GM18502 (cell line): Measurements from ENCODE around the gene IDE.
"Not testable (repeated sequence)": the region's sequence is repeated elsewhere in the genome, so short reads cannot be mapped to it uniquely, and the experiment has no call there.

ENCODE experiments used
- ATAC-seq: cut with Tn5 transposase; IDR thresholded peaks from one replicate; pipeline ENCODE4 v1.9.1; 2021; ENCODE audit warnings: mild to moderate bottlenecking; ENCODE audit not compliant: unreplicated experiment, poor library complexity

Gene IDE

GRCh38 chr10:92430103-92430502 is 143.8 kb downstream of the IDE start:
- no peak for ATAC-seq

- ATAC-seq: no peak
Observed at GRCh38 chr10:92421550-92421949, 152.3 kb downstream of the IDE start.

GRCh38 chr10:92420546-92421275 is 153.2 kb downstream of the IDE start:
- no peak for ATAC-seq

GRCh38 chr10:92419740-92420545 is 153.9 kb downstream of the IDE start:
- ATAC-seq: no peak

GRCh38 chr10:92418891-92419290 is 155.0 kb downstream of the IDE start:
- ATAC-seq: no peak

GRCh38 chr10:92418221-92418620 is 155.7 kb downstream of the IDE start:
- ATAC-seq: no peak

DNA sequence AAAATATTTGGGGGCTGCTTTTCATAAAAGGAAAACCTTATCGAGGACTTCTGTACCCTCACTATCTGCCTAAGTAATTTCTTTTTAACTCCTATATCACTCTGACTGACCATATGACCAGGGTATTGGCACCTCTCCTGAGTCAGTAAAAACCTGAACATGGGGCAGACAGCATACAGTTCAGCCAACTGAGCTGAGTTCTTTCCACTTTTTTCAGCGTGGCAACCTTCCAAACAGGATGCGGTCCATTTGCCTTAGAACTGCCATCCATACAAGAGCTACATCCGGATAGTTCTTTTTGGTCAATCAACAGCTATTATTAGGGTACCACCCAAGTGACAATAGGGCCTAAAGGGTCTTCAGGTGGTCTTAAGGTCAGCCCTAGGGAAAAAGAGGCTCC is 160.4 kb downstream of the IDE start:
- ATAC-seq: no peak

DNA sequence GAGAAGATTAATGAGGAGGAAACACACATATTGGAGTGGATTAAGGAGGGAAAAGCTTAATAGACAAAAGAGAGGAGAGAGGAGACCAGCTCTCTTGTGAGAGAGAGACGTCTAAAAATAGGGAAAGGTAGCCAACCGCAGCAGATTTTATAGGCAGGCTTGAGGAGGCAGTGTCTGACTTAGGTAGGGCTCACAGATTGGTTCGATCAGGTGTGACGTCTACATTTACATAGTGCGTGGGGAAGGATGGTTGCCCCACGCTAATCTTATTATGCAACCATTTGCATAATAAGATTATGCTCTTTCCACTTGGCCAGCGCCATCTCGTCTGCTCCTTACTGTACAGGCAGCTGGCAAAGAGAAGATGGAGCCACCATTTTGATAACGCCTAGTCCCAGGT is 160.9 kb downstream of the IDE start:
- no peak for ATAC-seq

DNA sequence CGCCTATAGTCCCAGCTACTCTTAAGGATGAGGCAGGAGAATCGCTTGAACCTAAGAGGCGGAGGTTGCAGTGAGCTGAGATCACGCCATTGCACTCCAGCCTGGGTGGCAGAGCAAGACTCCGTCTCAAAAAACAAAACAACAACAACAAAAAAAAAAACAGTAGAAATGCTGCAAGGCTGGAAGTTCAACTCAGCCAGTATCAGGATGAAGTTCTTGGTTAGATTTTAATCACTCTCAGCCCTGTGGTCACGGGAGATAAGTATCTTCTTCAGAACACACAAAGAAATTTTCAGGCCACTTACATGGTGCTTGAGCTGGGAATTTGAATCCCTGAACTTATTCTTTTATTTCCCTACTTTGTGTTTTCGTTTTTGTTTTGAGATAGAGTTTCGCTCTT is 162.5 kb downstream of the IDE start:
- ATAC-seq: no peak

- ATAC-seq: no peak
Observed at GRCh38 chr10:92410501-92410900, 163.4 kb downstream of the IDE start.

DNA sequence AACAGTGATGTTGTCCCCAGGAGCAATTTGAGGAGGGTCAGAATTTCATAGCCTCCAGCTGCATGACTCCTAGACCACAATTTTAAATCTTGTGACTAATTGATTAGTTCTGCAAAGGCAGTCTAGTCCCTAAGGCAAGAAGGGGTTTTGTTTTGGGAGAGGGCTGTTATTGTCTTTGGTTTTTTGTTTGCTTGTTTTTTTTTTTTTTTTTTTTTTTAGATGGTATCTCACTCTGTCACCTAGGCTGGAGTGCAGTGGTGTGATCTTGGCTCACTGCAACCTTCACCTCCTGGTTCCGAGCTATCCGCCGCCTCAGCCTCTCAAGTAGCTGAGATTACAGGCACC is 165.9 kb downstream of the IDE start:
- ATAC-seq: no peak

DNA sequence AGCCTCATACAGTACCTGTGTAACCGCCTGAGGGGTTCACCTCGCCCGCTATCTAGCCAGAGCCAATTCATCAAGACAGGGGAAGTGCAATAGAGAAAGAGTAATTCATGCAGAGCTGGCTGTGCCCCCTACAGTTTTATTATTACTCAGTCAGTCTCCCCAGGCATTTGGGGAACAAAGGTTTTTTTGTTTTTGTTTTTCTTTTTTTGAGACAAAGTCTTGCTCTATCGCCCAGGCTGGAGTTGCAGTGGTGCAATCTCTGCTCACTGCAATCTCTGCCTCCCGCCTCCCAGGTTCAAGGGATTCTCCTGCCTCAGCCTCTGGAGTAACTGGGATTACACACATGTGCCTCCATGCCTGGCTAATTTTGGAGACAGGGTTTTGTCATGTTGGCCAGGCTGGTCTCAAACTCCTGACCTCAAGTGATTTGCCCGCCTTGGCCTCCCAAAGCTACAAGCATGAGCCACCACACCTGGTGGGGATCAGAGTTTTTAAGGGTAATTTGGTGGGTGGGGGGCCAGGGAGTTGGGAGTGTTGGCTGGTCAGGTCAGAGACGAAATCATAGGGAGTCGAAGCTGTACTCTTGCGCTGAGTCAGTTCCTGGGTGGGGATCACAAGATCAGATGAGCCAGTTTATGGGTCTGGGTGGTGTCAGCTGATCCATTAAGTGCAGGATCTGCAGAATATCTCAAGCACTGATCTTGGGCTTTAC is 166.4 kb downstream of the IDE start:
- ATAC-seq: no peak

DNA sequence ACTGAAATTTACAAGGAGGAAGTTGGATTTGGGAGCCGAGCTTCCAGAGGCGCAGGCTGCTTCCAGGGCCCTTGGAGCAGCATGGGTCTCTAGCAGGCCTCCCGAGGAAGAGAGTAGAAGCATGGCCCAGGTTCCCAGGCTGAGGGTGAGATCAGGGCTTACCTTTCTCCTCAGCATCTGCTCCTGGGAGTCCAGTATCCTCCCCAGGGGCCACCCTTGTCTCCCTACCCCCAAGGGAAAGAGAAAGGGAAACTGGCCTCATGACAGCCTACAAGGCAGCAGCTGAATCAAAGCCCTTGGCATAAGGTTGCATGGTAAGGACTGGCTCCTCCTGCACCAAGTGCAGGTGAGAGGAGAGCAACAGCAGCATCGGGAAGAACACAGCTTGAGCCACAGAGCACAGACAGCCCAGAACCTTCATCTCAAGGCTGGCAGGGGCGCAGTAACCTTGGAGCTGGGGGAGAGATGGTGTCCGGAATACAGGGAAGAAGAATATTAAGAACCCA is 168.4 kb downstream of the IDE start:
- ATAC-seq: no peak

- ATAC-seq: no peak
Observed at GRCh38 chr10:92404612-92405418, 169.1 kb downstream of the IDE start.

GRCh38 chr10:92402234-92402633 is 171.7 kb downstream of the IDE start:
- not testable (repeated sequence) for ATAC-seq
